VCaP (cell line): Measurements from ENCODE around the gene CHD9NB.

Source experiments
- H3K27ac ChIP-seq: fragments of 450-650 bp; 2 replicates; pipeline ENCODE4 v1.5.1; 2017
- CTCF ChIP-seq: fragments of 450-650 bp; conservative IDR thresholded peaks from 2 replicates; pipeline ENCODE4 v1.5.1; 2017; ENCODE audit warnings: mild to moderate bottlenecking, moderate library complexity

Gene CHD9NB

GRCh38 chr16:53094013-53094630 is 41.4 kb upstream of the CHD9NB start:
- TF ChIP-seq CTCF = no peak
- H3K27ac ChIP-seq = peak overlapping the region; percentile 57

GRCh38 chr16:53093162-53093744 is 40.6 kb upstream of the CHD9NB start:
- peak overlapping the region; percentile 57 for H3K27ac ChIP-seq
- no peak for TF ChIP-seq CTCF

GRCh38 chr16:53092284-53092683 is 39.6 kb upstream of the CHD9NB start:
- TF ChIP-seq CTCF = no peak

GRCh38 chr16:53091466-53092211 is 38.9 kb upstream of the CHD9NB start:
- TF ChIP-seq CTCF = no peak
- H3K27ac ChIP-seq = no peak overlapping the region

More at GRCh38 chr16:53092284-53092683, 39.6 kb upstream of the CHD9NB start:
- no peak overlapping the region for H3K27ac ChIP-seq

GRCh38 chr16:53090591-53091411 is 38.1 kb upstream of the CHD9NB start:
- TF ChIP-seq CTCF = no peak
- no peak overlapping the region for H3K27ac ChIP-seq

- TF ChIP-seq CTCF = no peak
- H3K27ac ChIP-seq = no peak overlapping the region
Measured at GRCh38 chr16:53090286-53090590, 37.5 kb upstream of the CHD9NB start.
